Esophagus muscularis mucosa (tissue), 4 donors: ENCODE measurements around the gene DNAAF5. TPM values are rescaled to one million over a fixed set of nuclear protein-coding genes. Genes with fewer than 3 reads are reported as not detected.

Experiments
- DNase-seq: peaks from one replicate; pipeline ENCODE4 v3.0.0-alpha.2; 2017; ENCODE audit errors: extremely low spot score
- H3K27ac ChIP-seq, 4 donors: fragments of 200-600 bp; sonication (generic); replicated peaks in 1 of 4; 1 replicate in 3 of 4; 2 replicates in 1 of 4; pipeline ENCODE4 v1.5.1; 2016 to 2019; ENCODE audit warnings: mild to moderate bottlenecking in 1 of 4
- H3K27me3 ChIP-seq, 4 donors: fragments of 200-600 bp; sonication (generic); one replicate each; pipeline versions ENCODE4 v1.5.1 to v1.6.0; 2016 to 2019
- H3K36me3 ChIP-seq, 4 donors: fragments of 200-600 bp; sonication (generic); one replicate each; pipeline ENCODE4 v1.5.1; 2016 to 2019
- H3K4me1 ChIP-seq, 4 donors: fragments of 200-600 bp; sonication (generic); one replicate each; pipeline ENCODE4 v1.5.1; 2016 to 2019
- H3K4me3 ChIP-seq, 4 donors: fragments of 200-600 bp; sonication (generic); 1 replicate in 2 of 4; 2 replicates in 2 of 4; pipeline ENCODE4 v1.5.1; 2016 to 2019; ENCODE audit warnings: mild to moderate bottlenecking in 4 of 4, moderate library complexity in 1 of 4
- H3K9me3 ChIP-seq, 4 donors: fragments of 200-600 bp; sonication (generic); 1 replicate in 3 of 4; 2 replicates in 1 of 4; pipeline ENCODE4 v1.5.1; 2016 to 2019
- EP300 ChIP-seq: sonication (generic); formaldehyde crosslinking; IDR thresholded peaks from one replicate; pipeline ENCODE4 v1.6.1; 2017; ENCODE audit warnings: antibody characterized with exemption
- POLR2A ChIP-seq: fragments of 450-650 bp; IDR thresholded peaks from one replicate; pipeline ENCODE4 v1.6.1; 2017; ENCODE audit warnings: antibody characterized with exemption, moderate library complexity, mild to moderate bottlenecking, low read depth
- POLR2AphosphoS5 ChIP-seq, 2 donors: sonication (generic); formaldehyde crosslinking; IDR thresholded peaks; one replicate each; pipeline ENCODE4 v1.6.1; 2017; ENCODE audit warnings: antibody characterized with exemption in 2 of 2
- WGBS: methylation state at CpG from one replicate; pipeline ENCODE4 v1.1.5; 2018; 5-methylcytosine and 5-hydroxymethylcytosine counted together
- intact Hi-C: fragments of 100-400 bp; cut with DNase I; formaldehyde crosslinking; loops from one replicate; pipeline ENCODE4 v1.15.1; 2023
- total RNA-seq, 4 donors: library from RNA; depleted of rRNA; stranded (reverse); fragments of >200 nt; gene quantifications; one replicate each; pipeline versions ENCODE4 v1.1.0 to v1.2.1, GENCODE V29; 2016
- TF ChIP-seq, protein P1 (sequence below), 3 experiments: fragments of 200-600 bp in 2 of 3; fragments of 450-650 bp in 1 of 3; sonication (generic) in 2 of 3; IDR thresholded peaks; one replicate each; pipeline ENCODE4 v1.5.1; 2017 to 2019; ENCODE audit warnings: antibody characterized with exemption in 3 of 3, mild to moderate bottlenecking in 2 of 3, moderate library complexity in 1 of 3

DNAAF5 gene
- total RNA-seq, 4 donors from 2014 or later, result 21.2 to 32.7 (median 29.4) TPM

DNA sequence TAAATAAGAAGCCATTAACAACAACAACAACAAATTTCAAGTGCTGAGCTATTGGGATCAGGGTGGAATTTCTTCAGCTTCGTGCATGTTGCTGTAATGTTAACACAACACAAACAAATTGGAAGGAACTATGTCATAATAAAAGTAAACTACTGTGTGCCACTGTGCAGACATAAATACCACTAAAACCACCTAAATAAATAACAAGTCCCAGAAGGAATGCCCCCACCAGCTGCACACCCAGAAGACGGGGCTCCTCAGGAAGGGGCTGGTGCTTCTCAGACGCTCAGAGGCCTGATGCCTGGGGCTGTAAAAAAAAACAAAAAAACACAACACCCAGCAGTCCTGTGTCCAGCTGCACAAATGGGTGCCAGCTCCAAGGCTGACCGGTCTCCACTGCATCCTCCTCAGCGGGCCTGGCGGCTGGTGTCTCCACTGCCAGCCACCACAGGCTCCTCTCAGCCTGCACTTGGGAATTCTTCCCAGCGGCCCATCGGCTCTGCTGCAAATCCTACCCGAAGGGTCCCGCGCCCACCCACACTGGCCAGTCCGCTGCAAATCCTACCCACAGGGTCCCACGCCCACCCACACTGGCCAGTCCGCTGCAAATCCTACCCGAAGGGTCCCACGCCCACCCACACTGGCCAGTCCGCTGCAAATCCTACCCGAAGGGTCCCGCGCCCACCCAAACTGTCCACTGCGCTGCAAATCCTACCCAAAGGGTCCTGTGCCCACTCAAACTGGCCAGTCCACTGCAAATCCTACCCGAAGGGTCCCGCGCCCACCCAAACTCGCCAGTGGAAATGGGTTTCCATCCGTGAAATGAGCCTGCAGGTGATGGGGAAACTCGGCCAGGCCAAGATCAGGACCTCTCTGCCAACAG, 35.8 kb upstream of the DNAAF5 start:
- H3K27me3 ChIP-seq, result no peaks in the 10 kb centered on the region
- peaks cover 0 to 36% (median 30%) of the 10 kb centered on the region in 4 donors for H3K9me3 ChIP-seq
- no peak overlapping the region for H3K4me3 ChIP-seq
- DNase-seq, result no peak
- no peak overlapping the region for H3K27ac ChIP-seq
- intact Hi-C loops, result no loop called here
- H3K4me1 ChIP-seq, result peaks cover 0 to 10% (median 3%) of the 10 kb centered on the region in 4 donors
- 96% methylated on average over 27 of the region's 27 CpGs for WGBS
- H3K36me3 ChIP-seq, result no peaks in the 10 kb centered on the region
- TF ChIP-seq, protein P1, sequence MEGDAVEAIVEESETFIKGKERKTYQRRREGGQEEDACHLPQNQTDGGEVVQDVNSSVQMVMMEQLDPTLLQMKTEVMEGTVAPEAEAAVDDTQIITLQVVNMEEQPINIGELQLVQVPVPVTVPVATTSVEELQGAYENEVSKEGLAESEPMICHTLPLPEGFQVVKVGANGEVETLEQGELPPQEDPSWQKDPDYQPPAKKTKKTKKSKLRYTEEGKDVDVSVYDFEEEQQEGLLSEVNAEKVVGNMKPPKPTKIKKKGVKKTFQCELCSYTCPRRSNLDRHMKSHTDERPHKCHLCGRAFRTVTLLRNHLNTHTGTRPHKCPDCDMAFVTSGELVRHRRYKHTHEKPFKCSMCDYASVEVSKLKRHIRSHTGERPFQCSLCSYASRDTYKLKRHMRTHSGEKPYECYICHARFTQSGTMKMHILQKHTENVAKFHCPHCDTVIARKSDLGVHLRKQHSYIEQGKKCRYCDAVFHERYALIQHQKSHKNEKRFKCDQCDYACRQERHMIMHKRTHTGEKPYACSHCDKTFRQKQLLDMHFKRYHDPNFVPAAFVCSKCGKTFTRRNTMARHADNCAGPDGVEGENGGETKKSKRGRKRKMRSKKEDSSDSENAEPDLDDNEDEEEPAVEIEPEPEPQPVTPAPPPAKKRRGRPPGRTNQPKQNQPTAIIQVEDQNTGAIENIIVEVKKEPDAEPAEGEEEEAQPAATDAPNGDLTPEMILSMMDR (IDR thresholded peaks at IDR 0.05), result no peak
- no peak for TF ChIP-seq POLR2AphosphoS5 (IDR thresholded peaks at IDR 0.05)
- TF ChIP-seq EP300, result no peak
- no peak for TF ChIP-seq POLR2A

DNA sequence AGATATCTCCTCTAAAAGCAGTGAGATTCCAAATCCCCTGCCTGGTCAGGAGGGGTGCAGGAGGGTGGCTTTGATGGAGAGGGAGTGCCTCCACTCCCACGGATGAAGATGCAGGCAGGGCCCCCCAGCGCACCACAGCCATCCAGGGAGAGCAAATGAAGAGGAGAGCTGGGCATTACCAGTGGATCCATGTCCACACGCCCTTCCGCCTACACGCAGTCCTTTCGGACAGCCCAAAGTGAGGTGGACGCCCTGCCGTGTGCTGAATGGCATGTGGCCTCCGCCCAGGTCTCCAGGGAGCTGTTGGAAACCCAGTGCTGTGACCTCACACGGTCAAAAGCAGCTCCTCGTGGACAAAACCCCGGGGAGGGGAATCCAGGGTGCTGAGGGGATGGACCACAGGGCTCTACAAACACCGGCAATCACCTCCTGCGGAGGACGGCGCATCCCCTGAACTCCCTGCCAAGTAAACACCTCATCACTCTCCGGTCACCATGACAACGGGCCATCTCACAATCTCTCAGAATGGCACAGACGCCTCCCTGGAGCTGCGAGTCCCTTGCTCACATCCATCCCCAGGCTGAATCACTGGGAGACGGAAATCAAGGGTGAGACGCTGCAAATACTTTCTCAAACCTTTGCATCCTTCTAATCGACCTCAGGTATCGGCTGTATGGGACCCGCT, 35.0 kb upstream of the DNAAF5 start:
- TF ChIP-seq POLR2AphosphoS5 (IDR thresholded peaks at IDR 0.05), result no peak
- TF ChIP-seq POLR2A, result no peak
- TF ChIP-seq EP300, result no peak
- 91% methylated on average over 15 of the region's 25 CpGs for WGBS
- Histone ChIP-seq H3K4me1 (peaks cover 0 to 10% (median 4%) of the 10 kb centered on the region in 4 donors), H3K27ac (no peak overlapping the region), H3K36me3 (no peaks in the 10 kb centered on the region), H3K4me3 (no peak overlapping the region), H3K27me3 (no peaks in the 10 kb centered on the region), H3K9me3 (peaks cover 0 to 28% (median 23%) of the 10 kb centered on the region in 4 donors)
- no peak for DNase-seq
- intact Hi-C loops, result no loop called here

DNA sequence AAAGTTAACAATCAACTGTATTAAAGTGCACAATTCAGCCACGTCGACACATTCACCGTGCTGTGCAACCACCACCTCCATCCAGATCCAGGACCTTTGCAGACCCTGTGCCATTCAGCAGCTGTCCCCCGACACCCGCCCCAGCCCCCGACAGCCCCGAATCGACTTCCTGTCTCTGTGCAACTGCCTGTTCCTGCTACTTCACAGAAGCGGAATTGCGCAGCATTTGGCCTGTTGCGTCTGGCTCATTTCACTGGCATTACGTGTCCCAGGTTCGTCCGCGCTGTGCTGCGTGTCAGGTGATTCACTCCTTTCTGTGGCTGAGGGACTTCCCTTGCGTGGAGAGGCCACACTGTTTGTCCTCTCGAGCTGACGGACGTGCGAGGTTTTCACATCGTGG, 33.2 kb upstream of the DNAAF5 start:
- TF ChIP-seq POLR2A, result no peak
- TF ChIP-seq, protein P1 (IDR thresholded peaks at IDR 0.05), result no peak
- no peak for TF ChIP-seq POLR2AphosphoS5 (IDR thresholded peaks at IDR 0.05)
- no peak for TF ChIP-seq EP300
- DNase-seq, result no peak
- Histone ChIP-seq H3K27ac (peak overlapping the region in 1 of 4 donors; percentile 65), H3K36me3 (no peaks in the 10 kb centered on the region), H3K27me3 (no peaks in the 10 kb centered on the region), H3K4me1 (peaks cover 5 to 21% (median 12%) of the 10 kb centered on the region in 4 donors), H3K4me3 (no peak overlapping the region), H3K9me3 (peaks cover 0 to 14% (median 10%) of the 10 kb centered on the region in 4 donors)
- intact Hi-C loops, result no loop called here
- WGBS, result 97% methylated on average over 22 of the region's 22 CpGs

DNA sequence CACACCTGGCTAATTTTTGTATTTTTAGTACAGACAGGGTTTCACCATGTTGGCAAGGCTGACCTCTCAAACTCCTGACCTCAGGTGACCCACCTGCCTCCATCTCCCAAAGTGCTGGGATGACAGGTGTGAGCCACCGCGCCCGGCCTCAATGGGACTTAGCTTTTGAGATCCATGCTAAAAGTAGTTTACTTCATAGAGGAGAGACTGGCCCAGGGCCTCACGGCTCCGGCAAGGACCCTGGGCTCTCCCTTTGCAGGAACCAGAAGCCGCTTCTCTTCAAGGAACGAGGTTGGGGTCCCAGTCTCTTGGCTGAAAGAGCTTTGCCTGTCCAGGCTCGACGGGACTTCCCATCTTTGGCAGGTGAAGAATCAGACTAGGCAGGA, 30.1 kb upstream of the DNAAF5 start:
- Histone ChIP-seq H3K27ac (peak overlapping the region in 1 of 4 donors; percentile 22), H3K4me1 (peaks cover 11 to 29% (median 17%) of the 10 kb centered on the region in 4 donors), H3K27me3 (no peaks in the 10 kb centered on the region), H3K36me3 (no peaks in the 10 kb centered on the region), H3K4me3 (no peak overlapping the region), H3K9me3 (no peaks in the 10 kb centered on the region)
- intact Hi-C loops, result no loop called here
- DNase-seq, result no peak
- no peak for TF ChIP-seq POLR2AphosphoS5 (IDR thresholded peaks at IDR 0.05)
- TF ChIP-seq POLR2A, result no peak
- TF ChIP-seq EP300, result no peak
- TF ChIP-seq, protein P1 (IDR thresholded peaks at IDR 0.05), result no peak
- 70% methylated on average over 8 of the region's 9 CpGs for WGBS
